Spleen (tissue), 7 donors: ENCODE results near the gene CD302.

ENCODE experiments used
- CTCF ChIP-seq, 11 experiments: fragments of 200-600 bp in 7 of 11; fragments of 450-650 bp in 4 of 11; sonication (generic) in 4 of 11; IDR thresholded peaks in 8 of 11; conservative IDR thresholded peaks in 3 of 11; 1 replicate in 7 of 11; 2 replicates in 4 of 11; pipeline versions ENCODE4 v1.4.0 to v1.8.0; 2016 to 2021; ENCODE audit warnings: antibody characterized with exemption in 11 of 11, inconsistent platforms in 4 of 11, mild to moderate bottlenecking in 1 of 11
- POLR2A ChIP-seq, 3 donors: fragments of 450-650 bp; IDR thresholded peaks; one replicate each; pipeline ENCODE4 v1.5.1; 2017; ENCODE audit warnings: antibody characterized with exemption in 3 of 3, mild to moderate bottlenecking in 1 of 3
- donor health status: DM: no; HTN: no; CAD: no; lungs with moderate emphysema.
- donor health status: DM: no; HTN: no; CAD: no.
- donor health status: DM: no; HTN: no; CAD: no.

DNA sequence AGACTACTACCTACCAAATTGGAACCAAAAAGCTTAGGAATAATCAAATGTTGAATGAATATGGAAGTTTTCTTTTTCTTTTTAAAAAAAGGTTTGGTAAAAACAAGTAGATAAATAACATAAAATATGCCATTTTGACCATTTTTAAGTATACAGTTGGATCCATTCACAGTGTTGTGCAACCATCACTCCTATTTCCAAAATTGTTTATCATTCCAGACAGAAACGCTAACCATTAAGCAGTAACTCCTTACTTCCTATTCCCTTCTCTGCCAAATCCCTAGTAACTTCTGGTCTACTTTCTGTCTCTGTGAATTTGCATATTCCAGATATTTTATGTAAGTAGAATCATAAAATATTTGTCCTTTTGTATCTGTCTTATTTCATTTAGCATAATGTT lies 39.8 kb downstream of the CD302 start:
- TF ChIP-seq CTCF (IDR thresholded peaks at IDR 0.05 in 8 of 11, conservative IDR thresholded peaks at IDR 0.05 in 3 of 11) (no peak), POLR2A (IDR thresholded peaks at IDR 0.05) (no peak)
